ENCODE results near the gene PRXL2B.

GRCh38 chr1:2569060-2569459 is 17.5 kb upstream of the PRXL2B start:
- TF ChIP-seq CTCF (IDR thresholded peaks at IDR 0.05) = no peak
- no peak for TF ChIP-seq POLR2A (IDR thresholded peaks at IDR 0.05)
- no peak for TF ChIP-seq EP300 (IDR thresholded peaks at IDR 0.05; ENCODE audit: low read depth)

Data from transverse colon (tissue), 3 donors.